Fibroblast of skin of right biceps (primary cell): Measurements from ENCODE around the gene ZNF205.
"Not testable (repeated sequence)": the region's sequence is repeated elsewhere in the genome, so short reads cannot be mapped to it uniquely, and the experiment has no call there.

Source experiments
- DNase-seq: peaks from one replicate; pipeline ENCODE4 v3.0.0-alpha.2; 2013

Gene ZNF205

DNA sequence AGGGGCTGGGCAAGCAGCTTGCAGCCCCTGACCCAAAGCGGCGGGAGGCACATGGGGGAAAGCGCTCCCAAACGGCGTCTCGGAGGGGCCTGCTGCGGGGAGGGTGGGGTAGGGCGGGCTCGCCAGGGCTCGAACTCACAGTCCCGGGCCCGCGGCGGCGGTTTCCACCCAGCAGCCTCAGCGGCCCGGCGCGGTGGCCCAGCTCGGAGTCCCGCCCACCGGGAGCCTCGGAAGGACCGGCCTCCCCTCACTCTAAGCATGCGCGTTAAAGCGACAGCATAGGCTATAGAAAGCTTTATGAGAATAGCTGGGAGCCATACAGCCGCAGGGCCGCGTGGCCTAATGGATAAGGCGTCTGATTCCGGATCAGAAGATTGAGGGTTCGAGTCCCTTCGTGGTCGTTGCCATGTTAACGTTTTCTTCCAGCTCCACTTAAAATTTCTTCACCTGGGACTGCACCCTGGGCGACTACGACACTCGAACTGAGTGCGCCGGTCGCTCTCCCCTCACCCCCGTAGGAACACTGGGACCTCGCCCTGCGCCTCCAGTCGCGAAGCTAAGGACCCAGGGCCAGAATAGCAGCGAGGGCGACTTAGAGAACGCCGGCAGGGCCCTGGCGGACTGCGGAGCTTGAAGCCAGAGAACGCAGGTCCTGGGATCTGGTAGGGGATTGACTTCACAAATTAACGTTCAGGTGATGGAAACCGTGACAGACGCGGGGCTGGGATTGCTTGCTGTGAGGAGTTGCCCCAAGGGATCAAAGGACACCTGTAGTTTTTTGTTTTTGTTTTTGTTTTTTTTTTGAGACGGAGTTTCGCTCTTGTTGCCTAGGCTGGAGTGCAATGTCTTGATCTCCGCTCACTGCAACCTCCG lies 38.2 kb downstream of the ZNF205 start:
- DNase-seq: peak; percentile 96

DNA sequence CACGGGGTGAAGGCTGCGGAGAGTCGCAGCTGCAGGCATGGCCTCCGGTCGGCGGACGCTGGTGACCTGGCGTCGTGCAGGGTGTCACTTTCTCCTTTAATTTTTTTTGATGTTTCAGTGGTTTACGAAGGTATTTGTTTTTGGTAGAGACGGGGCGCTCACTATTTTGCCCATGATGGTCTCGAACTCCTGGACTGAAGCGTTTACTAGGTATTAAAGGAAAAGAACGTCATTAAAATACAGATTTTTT lies 39.6 kb downstream of the ZNF205 start:
- no peak for DNase-seq

DNA sequence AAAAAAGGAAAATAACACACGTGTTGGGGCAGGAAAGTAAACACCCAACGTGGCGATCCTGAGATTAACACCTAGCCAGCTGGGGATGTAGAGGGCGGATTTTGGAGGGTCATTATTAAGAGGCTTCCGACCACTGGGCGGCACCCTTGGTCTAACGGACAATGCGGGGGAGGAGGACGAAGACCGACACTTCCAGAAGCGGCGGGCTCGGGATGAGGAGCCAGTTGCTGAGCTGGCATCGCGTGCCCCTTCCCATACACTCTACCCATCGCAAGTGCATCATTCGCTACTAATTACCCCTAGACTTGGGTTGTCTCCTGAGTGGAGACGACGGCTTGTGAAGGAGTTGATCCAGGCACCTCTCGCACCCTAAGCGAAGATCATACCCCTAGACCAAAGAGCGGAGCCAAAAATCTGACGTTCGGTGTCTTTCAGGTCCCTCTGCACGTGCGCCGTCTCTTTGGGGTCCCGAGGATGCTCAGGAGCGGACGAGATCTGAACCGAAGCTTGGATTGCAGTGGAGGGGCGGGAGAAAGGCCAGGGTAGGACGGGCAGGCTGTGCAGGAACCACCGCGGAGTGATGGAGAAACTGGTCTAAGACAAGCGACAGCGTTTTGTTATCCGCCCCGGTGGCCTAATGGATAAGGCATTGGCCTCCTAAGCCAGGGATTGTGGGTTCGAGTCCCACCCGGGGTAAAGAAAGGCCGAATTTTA lies 40.0 kb downstream of the ZNF205 start:
- peak; percentile 94 for DNase-seq

DNA sequence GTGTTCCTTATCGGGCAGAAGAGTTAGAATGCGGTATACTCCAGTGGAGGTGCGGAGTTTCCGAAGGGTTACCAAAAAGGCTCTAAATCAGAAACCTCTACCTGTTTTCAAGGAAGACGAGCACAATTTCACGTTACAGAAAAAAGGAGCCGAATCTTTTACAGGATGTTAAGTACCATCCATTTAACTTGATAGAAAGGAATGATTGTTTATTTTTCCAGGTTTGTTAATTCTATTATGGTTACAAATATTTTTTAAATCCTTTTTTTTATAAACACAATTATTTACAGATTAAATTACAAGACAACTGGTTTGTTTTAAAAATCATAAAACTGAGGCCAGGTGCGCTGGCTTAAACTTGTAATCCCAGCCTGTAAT lies 40.6 kb downstream of the ZNF205 start:
- no peak for DNase-seq

DNA sequence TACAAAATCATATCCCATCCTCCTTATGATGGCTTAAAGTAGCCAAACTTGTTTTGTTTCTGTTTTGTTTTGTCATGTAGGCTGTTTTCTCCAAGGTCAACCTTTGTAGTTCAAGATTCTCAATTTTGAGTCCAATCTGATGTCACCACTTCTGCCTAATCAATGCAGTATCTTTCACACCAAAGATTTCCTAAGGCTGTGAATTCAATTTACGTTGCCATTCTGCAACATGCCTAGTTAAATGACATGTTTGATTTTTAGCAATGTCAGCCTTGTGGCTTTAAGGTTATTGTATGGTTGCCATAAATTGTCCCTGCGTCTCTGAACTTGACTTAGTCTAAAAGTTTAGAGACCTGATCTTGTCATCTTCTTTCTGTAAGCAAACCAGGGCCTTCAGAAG lies 42.8 kb downstream of the ZNF205 start:
- DNase-seq: no peak

DNA sequence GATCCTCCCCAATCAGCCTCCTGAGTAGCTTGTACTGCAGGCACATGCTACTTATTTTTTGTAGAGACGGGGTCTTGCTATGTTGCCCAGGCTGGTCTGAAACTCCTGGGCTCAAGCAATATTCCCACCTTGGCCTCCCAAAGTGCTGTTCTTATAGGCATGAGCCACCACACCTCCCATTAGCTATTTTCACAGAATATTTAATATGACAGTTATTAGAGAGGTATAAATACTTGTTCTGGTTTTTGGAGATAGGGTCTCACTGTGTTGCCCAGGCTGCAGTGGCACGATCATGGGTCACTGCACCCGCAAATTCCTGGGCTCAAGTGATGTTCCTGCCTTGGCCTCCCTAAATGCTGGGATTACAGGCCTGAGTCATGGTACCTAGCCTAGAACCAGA lies 43.6 kb downstream of the ZNF205 start:
- DNase-seq: no peak

DNA sequence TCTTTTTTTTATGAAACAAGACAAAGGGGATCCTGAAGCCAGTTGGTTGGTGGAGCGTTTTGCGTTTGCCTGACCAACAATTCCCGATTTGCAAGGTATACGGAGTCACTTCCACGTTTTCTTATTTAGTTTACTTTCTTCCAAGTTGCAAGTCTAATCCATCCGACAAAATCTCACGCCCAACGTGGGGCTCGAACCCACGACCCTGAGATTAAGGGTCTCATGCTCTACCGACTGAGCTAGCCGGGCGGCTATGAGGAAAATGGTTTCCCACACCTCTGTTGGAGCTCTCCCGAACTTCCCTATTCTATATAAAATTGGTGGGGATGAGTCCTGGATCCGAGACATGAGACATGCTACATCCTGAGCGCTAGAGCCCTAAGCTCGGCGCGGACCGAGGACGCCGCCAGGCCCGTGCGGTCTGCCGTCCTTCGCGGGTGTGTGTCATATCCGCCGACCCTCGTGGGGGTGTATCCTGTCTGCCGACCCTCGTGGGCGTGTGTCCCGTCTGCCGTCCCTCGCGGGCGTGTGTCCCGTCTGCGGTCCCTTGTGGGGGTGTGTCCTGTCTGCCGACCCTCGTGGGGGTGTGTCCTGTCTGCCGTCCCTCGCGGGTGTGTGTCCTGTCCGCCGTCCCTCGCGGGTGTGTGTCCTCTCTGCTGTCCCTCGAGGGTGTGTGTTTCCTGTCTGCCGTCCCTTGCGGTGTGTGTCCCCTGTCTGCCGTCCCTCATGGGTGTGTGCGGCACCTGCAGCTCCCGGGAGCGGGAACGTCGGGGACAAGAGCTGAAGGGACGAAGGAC lies 45.0 kb downstream of the ZNF205 start:
- peak; percentile 96 for DNase-seq

DNA sequence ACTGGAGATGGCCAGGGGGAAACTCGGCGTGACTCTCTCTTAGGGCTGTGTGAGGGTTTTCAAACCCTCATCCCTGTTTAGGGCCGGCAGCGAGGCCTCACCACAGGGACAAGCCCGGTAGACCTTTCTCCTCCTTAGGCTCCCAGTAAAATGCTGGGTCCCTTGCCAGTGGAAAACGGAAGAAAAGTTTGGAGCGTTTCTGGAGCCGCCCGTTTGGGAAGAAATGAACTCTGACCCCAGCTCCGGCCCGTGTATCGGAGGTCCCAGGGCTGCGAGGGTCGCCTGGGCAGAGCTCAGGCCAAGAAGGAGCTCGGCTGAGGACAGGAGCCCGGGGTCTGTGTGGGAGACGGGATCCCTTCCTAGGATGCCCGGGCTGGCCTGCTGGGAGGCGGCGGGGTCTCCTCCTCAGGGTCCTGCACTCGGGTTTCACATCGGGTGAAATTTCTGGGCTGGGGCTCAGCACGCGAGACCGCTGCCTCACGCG lies 45.7 kb downstream of the ZNF205 start:
- DNase-seq: no peak

DNA sequence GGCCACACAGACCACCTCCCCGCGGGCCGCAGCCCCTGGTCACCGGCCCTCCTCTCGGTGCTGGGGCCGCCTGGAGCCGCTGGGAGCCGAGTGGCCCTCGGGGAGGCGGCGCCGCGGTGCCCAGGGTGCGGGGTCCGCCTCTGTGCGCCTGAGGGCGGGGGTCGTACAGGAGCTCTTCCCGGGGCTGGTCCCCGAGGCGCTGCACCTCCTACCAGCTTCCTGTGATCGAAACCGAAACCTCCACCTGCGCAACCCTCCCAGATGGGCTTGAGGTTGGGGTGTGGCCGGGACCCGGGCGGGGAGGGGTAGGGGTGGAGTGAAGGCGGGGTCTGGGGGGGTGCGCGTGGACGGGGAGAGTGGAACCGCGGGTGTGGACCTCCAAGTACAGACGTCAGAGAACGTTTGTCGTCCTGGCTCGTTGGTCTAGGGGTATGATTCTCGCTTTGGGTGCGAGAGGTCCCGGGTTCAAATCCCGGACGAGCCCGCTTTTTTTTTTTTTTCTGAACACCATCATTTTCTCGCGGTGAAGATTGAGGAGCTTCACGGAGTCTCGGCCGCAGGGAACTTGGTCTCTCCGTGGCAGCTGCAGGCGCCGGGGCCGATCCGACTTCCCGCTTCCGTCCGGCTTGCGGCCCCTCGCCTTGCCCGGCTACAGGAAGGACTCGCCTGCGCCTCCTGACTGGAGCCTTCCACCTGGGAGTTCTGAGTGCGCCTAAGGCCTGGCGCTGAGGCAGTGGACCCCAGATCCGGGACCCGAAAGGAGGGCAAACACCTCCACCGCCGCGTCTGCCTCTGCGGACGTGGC lies 46.3 kb downstream of the ZNF205 start:
- peak; percentile 89 for DNase-seq

DNA sequence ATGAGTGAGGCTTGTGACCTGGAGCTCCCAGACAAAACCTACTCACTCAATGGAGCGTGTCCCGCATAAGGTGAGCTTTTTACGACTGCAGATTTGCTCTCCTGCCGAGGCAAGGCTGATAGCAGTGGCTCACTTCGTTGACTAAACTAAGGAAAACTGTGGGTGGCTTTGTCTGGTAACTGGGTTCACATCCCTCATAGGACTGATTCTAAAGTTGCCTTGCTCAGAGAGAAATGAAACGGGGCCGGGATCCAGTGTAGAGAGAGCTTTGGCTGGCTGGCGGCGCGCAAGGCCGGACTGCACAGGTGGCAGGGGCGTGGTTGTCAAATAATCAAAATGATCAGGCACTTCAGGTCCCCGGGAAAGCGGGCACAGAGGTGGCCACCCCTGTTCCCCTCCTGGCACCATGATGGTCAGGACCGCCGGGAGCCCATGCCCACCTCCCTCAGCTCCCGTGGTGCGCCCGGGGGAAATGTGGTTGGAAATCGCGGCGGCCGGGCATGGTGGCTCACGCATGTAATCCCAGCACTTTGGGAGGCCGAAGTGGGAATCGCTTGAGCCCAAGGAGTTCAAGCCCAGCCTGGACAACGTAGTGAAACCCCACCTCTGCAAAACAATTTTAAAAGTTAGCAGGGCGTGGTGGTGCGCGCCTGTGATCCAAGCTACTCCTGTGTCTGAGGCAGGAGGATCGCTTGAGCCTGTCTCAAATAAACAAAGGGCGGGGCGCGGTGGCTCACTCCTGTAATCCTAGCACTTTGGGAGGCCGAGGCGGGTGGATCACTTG lies 49.0 kb downstream of the ZNF205 start:
- DNase-seq: no peak

DNA sequence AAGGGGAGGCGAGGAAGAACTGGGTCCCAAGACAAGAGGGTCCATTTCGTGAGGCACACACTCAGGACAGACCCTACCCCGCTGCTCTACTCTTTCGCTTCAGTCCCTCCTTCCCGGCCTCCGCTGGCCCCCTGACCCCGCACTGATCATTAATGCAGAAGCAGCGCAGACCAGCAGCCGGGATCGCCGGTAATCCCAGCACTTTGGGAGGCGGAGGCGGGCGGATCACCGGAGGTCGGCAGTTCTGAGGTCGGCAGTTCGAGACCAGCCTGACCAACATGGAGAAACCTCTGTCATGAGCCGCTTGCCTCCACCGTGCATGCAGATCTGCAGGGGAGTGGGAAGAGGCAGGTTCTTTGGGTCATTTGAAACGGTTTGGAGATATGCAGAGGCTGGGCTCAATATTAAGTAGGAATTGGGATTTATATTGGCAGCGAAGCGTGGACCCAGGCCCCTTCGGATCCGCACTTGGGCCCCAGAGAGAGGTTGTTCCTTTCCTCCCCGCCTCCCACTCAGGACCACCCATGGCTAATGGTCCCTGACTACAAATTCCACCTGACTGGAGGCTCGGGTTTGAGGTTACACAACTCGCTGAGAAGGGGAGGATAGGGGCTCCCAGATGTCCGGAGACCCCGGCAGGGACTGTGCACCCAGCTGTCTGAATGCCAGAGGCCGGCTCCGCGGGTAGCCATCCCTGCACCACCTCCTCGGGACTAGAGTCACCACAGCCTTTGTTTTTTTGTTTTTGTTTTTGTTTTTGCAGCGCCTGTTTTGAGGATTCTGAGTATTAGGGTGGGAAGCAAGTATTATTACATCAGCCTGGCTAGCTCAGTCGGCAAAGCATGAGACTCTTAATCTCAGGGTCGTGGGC lies 52.0 kb downstream of the ZNF205 start:
- no peak for DNase-seq

DNA sequence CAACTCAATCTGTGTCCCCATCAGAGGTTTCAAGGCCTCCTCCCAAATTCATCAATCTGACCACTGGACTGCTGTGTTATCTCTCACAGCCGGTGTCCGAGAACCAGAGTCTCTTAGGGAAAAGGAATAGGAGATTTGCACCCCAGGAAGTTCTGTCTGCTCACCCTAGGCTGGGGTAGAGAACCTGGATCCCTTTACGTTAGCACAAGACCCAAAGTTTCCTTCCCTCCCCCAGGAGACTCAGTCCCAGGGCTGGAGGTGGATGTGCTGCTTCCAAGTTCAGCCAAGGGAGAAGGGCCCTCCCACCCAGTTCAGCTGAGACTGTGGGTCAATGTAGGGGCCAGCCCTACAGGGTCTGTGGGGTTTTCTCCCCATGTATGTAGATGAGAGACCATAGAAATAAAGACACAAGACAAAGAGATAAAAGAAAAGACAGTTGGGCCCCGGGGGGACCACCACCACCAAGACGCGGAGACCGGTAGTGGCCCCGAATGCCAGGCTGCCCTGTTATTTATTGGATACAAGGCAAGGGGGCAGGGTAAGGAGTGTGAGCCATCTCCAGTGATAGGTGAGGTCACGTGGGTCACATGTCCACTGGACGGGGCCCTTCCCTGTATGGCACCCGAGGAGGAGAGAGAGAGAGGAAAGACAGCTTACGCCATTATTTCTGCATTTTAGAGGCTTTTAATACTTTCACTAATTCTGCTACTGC lies 52.9 kb downstream of the ZNF205 start:
- no peak for DNase-seq

DNA sequence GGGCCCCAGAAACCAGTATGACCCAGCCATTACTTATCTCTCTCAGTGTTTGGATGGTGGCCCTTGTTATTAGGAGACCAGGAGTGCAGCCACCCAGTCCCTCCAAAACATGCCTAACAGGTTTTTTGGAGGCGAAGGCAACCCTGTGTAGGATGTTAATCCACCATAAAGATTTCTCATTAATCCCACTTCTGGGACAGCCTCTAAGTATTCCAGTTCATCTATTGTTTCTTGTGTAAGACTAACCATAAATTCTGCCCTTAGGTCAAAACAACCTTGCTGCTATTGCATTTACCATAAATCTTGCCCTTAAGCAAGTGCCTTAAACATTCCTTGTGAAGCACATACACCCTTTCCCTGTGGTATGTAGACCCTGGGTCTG lies 54.1 kb downstream of the ZNF205 start:
- no peak for DNase-seq

DNA sequence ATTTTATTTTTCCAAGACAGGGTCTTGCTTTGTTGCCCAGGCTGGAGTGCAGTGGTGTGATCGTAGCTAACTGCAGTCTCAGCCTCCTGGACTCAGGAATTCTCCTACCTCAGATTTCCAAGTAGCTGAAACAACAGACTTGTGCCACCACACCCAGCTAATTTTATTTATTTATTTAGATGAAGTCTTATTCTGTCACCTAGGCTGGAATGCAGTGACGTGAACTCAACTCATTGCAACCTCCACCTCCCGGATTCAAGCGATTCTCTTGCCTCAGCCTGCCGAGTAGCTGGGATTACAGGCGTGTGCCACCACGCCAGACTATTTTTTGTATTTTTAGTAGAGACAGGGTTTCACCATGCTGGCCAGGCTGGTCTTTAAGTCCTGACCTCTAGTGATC lies 56.3 kb downstream of the ZNF205 start:
- not testable (repeated sequence) for DNase-seq
